Colonic mucosa (tissue), 4 donors: Measurements from ENCODE around the gene NPC1L1. TPM values are rescaled to one million over a fixed set of nuclear protein-coding genes. Genes with fewer than 3 reads are reported as not detected.

Experiments
- DNase-seq: peaks from one replicate; pipeline ENCODE4 v3.0.0-alpha.2; 2020
- H3K27ac ChIP-seq: fragments of 200-600 bp; one replicate; pipeline ENCODE4 v1.8.0; 2021
- H3K27me3 ChIP-seq: fragments of 200-600 bp; one replicate; pipeline ENCODE4 v1.8.0; 2021
- H3K36me3 ChIP-seq: fragments of 200-600 bp; one replicate; pipeline ENCODE4 v1.8.0; 2021
- H3K4me1 ChIP-seq: fragments of 200-600 bp; one replicate; pipeline ENCODE4 v1.8.0; 2021; ENCODE audit warnings: mild to moderate bottlenecking
- H3K4me3 ChIP-seq: fragments of 200-600 bp; one replicate; pipeline ENCODE4 v1.8.0; 2021
- H3K9ac ChIP-seq, 2 donors: one replicate each; pipeline ENCODE4 v1.7.0; 2013; ENCODE audit warnings: control low read depth in 2 of 2, low read depth in 2 of 2, low read length in 2 of 2
- H3K9me3 ChIP-seq: fragments of 200-600 bp; one replicate; pipeline ENCODE4 v1.8.0; 2021
- CTCF ChIP-seq: fragments of 200-600 bp; IDR thresholded peaks from one replicate; pipeline ENCODE4 v1.8.0; 2022; ENCODE audit warnings: antibody characterized with exemption, mild to moderate bottlenecking
- intact Hi-C: fragments of 100-400 bp; cut with DNase I; formaldehyde crosslinking; loops from one replicate; pipeline ENCODE4 v1.14.1; 2022
- total RNA-seq, 2 donors: library from RNA; stranded (reverse); fragmentation: NEBNext Ultra II Directional in 1 of 2; extraction: Animal tissue kit (Norgen Biotek cat#: 25700) in 1 of 2; gene quantifications; one replicate each; pipeline ENCODE4 v1.2.1, GENCODE V29; 2021
- donor health status: healthy.
- donor health status: DM: no; HTN: no; CAD: no.
- donor health status: DM: no; HTN: no; CAD: no.

The NPC1L1 gene
- total RNA-seq, 2 donors from 2014 or later: 0.10 to 0.11 TPM

GRCh38 chr7:44490351-44491200 lies 50.6 kb downstream of the NPC1L1 start, which contains the start of gene NUDCD3:
NUDCD3 (minus strand) TSS chr7:44490658; CDS start chr7:44490600, 58 bp downstream.
- no peaks in the 10 kb centered on the region for H3K36me3 ChIP-seq
- peak within 1 kb of the TSS; percentile 90 for H3K27ac ChIP-seq
- H3K4me3 ChIP-seq: peak within 1 kb of the TSS; percentile 89
- DNase-seq: peak; percentile 87
- no peaks in the 10 kb centered on the region for H3K27me3 ChIP-seq
- intact Hi-C loops: loop anchor here (5.0 kb wide), 1 partner anchor 77 kb away; no protein-coding TSS in a partner anchor
- H3K9me3 ChIP-seq: no peaks in the 10 kb centered on the region
- TF ChIP-seq CTCF: no peak
- H3K4me1 ChIP-seq: peaks cover 9% of the 10 kb centered on the region
- peak within 1 kb of the TSS; percentile 91 to 95 for H3K9ac ChIP-seq

- Histone ChIP-seq H3K9ac (peak overlapping the region; percentile 91 to 95), H3K27ac (peak overlapping the region; percentile 90), H3K36me3 (no peaks in the 10 kb centered on the region), H3K9me3 (no peaks in the 10 kb centered on the region), H3K27me3 (no peaks in the 10 kb centered on the region), H3K4me1 (peaks cover 9% of the 10 kb centered on the region), H3K4me3 (peak overlapping the region; percentile 89)
- DNase-seq: peak; percentile 70
- intact Hi-C loops: loop anchor here (5.0 kb wide), 1 partner anchor 77 kb away; no protein-coding TSS in a partner anchor
- TF ChIP-seq CTCF: no peak
These were observed 51.2 kb downstream of the NPC1L1 start for GRCh38 chr7:44489955-44490350.

GRCh38 chr7:44488955-44489354 lies 52.2 kb downstream of the NPC1L1 start:
- Histone ChIP-seq H3K27me3 (no peaks in the 10 kb centered on the region), H3K9ac (peak overlapping the region in 1 of 2 donors; percentile 91), H3K36me3 (peaks cover 4% of the 10 kb centered on the region), H3K27ac (no peak overlapping the region), H3K9me3 (no peaks in the 10 kb centered on the region), H3K4me3 (no peak overlapping the region), H3K4me1 (peaks cover 9% of the 10 kb centered on the region)
- no peak for TF ChIP-seq CTCF
- intact Hi-C loops: no loop called here
- no peak for DNase-seq

GRCh38 chr7:44486693-44487092 lies 54.4 kb downstream of the NPC1L1 start:
- no peak overlapping the region for H3K27ac ChIP-seq

GRCh38 chr7:44486001-44486400 lies 55.1 kb downstream of the NPC1L1 start:
- H3K27me3 ChIP-seq: no peaks in the 10 kb centered on the region
- no peak overlapping the region for H3K9ac ChIP-seq
- intact Hi-C loops: no loop called here
- no peak overlapping the region for H3K27ac ChIP-seq
- peaks cover 9% of the 10 kb centered on the region for H3K4me1 ChIP-seq
- no peaks in the 10 kb centered on the region for H3K9me3 ChIP-seq
- peaks cover 11% of the 10 kb centered on the region for H3K36me3 ChIP-seq
- no peak for DNase-seq
- TF ChIP-seq CTCF: no peak
- no peak overlapping the region for H3K4me3 ChIP-seq

More at GRCh38 chr7:44486693-44487092, 54.4 kb downstream of the NPC1L1 start:
- no peak overlapping the region for H3K9ac ChIP-seq
- no peak overlapping the region for H3K4me3 ChIP-seq
- peak; percentile 40 for DNase-seq
- H3K4me1 ChIP-seq: peaks cover 9% of the 10 kb centered on the region
- peaks cover 11% of the 10 kb centered on the region for H3K36me3 ChIP-seq
- no peak for TF ChIP-seq CTCF
- no peaks in the 10 kb centered on the region for H3K27me3 ChIP-seq
- intact Hi-C loops: no loop called here
- H3K9me3 ChIP-seq: no peaks in the 10 kb centered on the region
